GM21717 (cell line): Measurements from ENCODE around the gene TTLL10.
"Not testable (repeated sequence)": the region's sequence is repeated elsewhere in the genome, so short reads cannot be mapped to it uniquely, and the experiment has no call there.

Source experiments
- ATAC-seq: cut with Tn5 transposase; IDR thresholded peaks from one replicate; pipeline ENCODE4 v1.9.1; 2021; ENCODE audit warnings: mild to moderate bottlenecking, moderate library complexity; ENCODE audit not compliant: unreplicated experiment

The TTLL10 gene

GRCh38 chr1:1141244-1141910 is 32.3 kb upstream of the TTLL10 start:
- no peak for ATAC-seq

GRCh38 chr1:1141911-1142250 is 31.8 kb upstream of the TTLL10 start:
- no peak for ATAC-seq

- ATAC-seq, result not testable (repeated sequence)
These were observed 31.3 kb upstream of the TTLL10 start for GRCh38 chr1:1142352-1142751.

GRCh38 chr1:1142844-1143243 is 30.8 kb upstream of the TTLL10 start:
- no peak for ATAC-seq

GRCh38 chr1:1143636-1144035 is 30.0 kb upstream of the TTLL10 start:
- no peak for ATAC-seq

- no peak for ATAC-seq
These were observed 29.4 kb upstream of the TTLL10 start for GRCh38 chr1:1144122-1144842.

GRCh38 chr1:1144843-1145546 is 28.7 kb upstream of the TTLL10 start:
- ATAC-seq, result no peak

GRCh38 chr1:1145547-1145914 is 28.1 kb upstream of the TTLL10 start:
- no peak for ATAC-seq

GRCh38 chr1:1146026-1146425 is 27.7 kb upstream of the TTLL10 start:
- ATAC-seq, result no peak

- no peak for ATAC-seq
These were observed 27.1 kb upstream of the TTLL10 start for GRCh38 chr1:1146596-1146995.

- ATAC-seq, result no peak
These were observed 25.6 kb upstream of the TTLL10 start for GRCh38 chr1:1148061-1148460.

- ATAC-seq, result no peak
These were observed 25.1 kb upstream of the TTLL10 start for GRCh38 chr1:1148569-1148968.

- ATAC-seq, result no peak
These were observed 24.3 kb upstream of the TTLL10 start for GRCh38 chr1:1149416-1149815.

GRCh38 chr1:1150100-1150499 is 23.6 kb upstream of the TTLL10 start:
- no peak for ATAC-seq

- no peak for ATAC-seq
These were observed 22.4 kb upstream of the TTLL10 start for GRCh38 chr1:1151306-1151705.

GRCh38 chr1:1152431-1152830 is 21.2 kb upstream of the TTLL10 start:
- ATAC-seq, result not testable (repeated sequence)

- not testable (repeated sequence) for ATAC-seq
These were observed 20.5 kb upstream of the TTLL10 start for GRCh38 chr1:1153215-1153614.

- no peak for ATAC-seq
These were observed 19.8 kb upstream of the TTLL10 start for GRCh38 chr1:1153874-1154273.

- ATAC-seq, result no peak
These were observed 18.4 kb upstream of the TTLL10 start for GRCh38 chr1:1155258-1155657.

- no peak for ATAC-seq
These were observed 17.3 kb upstream of the TTLL10 start for GRCh38 chr1:1156140-1157032.

- no peak for ATAC-seq
These were observed 16.7 kb upstream of the TTLL10 start for GRCh38 chr1:1157033-1157365.
